Activated naive CD4-positive, alpha-beta T cell (primary cell): ENCODE measurements around the gene BAIAP2L1.

Experiments used
- DNase-seq, 4 experiments: peaks; one replicate each; lab custom pipeline; 2025; lab: John Stamatoyannopoulos, UW

Gene BAIAP2L1

GRCh38 chr7:98357751-98358161, 43.1 kb downstream of the BAIAP2L1 start:
- DNase-seq, result no peak

- DNase-seq, result no peak
Observed at GRCh38 chr7:98355250-98355538, 45.7 kb downstream of the BAIAP2L1 start.

GRCh38 chr7:98354511-98355249, 46.2 kb downstream of the BAIAP2L1 start:
- DNase-seq, result no peak

GRCh38 chr7:98354052-98354451, 46.8 kb downstream of the BAIAP2L1 start:
- DNase-seq, result no peak

GRCh38 chr7:98352621-98353020, 48.3 kb downstream of the BAIAP2L1 start:
- no peak for DNase-seq

GRCh38 chr7:98351136-98351535, 49.8 kb downstream of the BAIAP2L1 start:
- DNase-seq, result no peak

GRCh38 chr7:98348726-98349474, 52.0 kb downstream of the BAIAP2L1 start:
- DNase-seq, result no peak

GRCh38 chr7:98346515-98347069, 54.3 kb downstream of the BAIAP2L1 start:
- no peak for DNase-seq

GRCh38 chr7:98341106-98341505, 59.8 kb downstream of the BAIAP2L1 start:
- DNase-seq, result no peak

- no peak for DNase-seq
Observed at GRCh38 chr7:98339043-98339442, 61.8 kb downstream of the BAIAP2L1 start.

GRCh38 chr7:98338441-98338840, 62.4 kb downstream of the BAIAP2L1 start:
- no peak for DNase-seq

- DNase-seq, result no peak
Observed at GRCh38 chr7:98335411-98335977, 65.4 kb downstream of the BAIAP2L1 start.

- no peak for DNase-seq
Observed at GRCh38 chr7:98334081-98334480, 66.8 kb downstream of the BAIAP2L1 start.

GRCh38 chr7:98330926-98331529, 69.9 kb downstream of the BAIAP2L1 start:
- DNase-seq, result no peak

GRCh38 chr7:98329791-98330373, 71.0 kb downstream of the BAIAP2L1 start:
- no peak for DNase-seq

- DNase-seq, result no peak
Observed at GRCh38 chr7:98329100-98329790, 71.6 kb downstream of the BAIAP2L1 start.

- no peak for DNase-seq
Observed at GRCh38 chr7:98324782-98325181, 76.1 kb downstream of the BAIAP2L1 start.

GRCh38 chr7:98323597-98324322, 77.1 kb downstream of the BAIAP2L1 start:
- DNase-seq, result no peak

GRCh38 chr7:98322331-98323270, 78.3 kb downstream of the BAIAP2L1 start:
- DNase-seq, result no peak

- DNase-seq, result no peak
Observed at GRCh38 chr7:98321301-98321700, 79.6 kb downstream of the BAIAP2L1 start.
